Endothelial cell of umbilical vein (primary cell): ENCODE results near the gene TMEM106C. TPM values are rescaled to one million over a fixed set of nuclear protein-coding genes. Genes with fewer than 3 reads are reported as not detected.

Source experiments
- BruUV-seq: library from RNA; stranded (reverse); fragments of 400-500 nt; replicated peaks from 2 replicates; lab custom pipeline; 2021; lab: Mats Ljungman, UMichigan
- CTCF ChIA-PET: fragments of 300-600, 350-600 bp; sonication (Branson Sonifier 250); formaldehyde crosslinking; loops from one replicate; lab custom pipeline; 2021; ENCODE audit warnings: antibody characterized with exemption, inconsistent platforms; lab: Charles Lee
- POLR2A ChIA-PET: fragments of 300-600, 350-600 bp; sonication (Branson Sonifier 250); formaldehyde crosslinking; loops from one replicate; lab custom pipeline; 2021; ENCODE audit warnings: antibody characterized with exemption, inconsistent platforms; lab: Charles Lee
- DNase-seq: peaks from one replicate; pipeline ENCODE4 v3.0.0-alpha.2; 2011; ENCODE audit warnings: low read depth, low spot score
- FAIRE-seq: peaks from 2 replicates; lab custom pipeline; 2011; peaks lifted over from hg19 to GRCh38; lab: Jason Lieb, UNC
- H2AFZ ChIP-seq: 2 replicates; pipeline ENCODE4 v1.6.0; 2012; ENCODE audit warnings: low read depth, low read length, control low read depth, inconsistent platforms
- H3K27ac ChIP-seq: 2 replicates; pipeline ENCODE4 v1.5.1; 2011; ENCODE audit warnings: low read depth, mild to moderate bottlenecking, control low read depth, low read length, moderate library complexity; ENCODE audit not compliant: insufficient read depth
- H3K27me3 ChIP-seq, 2 experiments: 2 replicates each; pipeline versions ENCODE4 v1.6.0 to v1.6.1; 2011; ENCODE audit warnings: low read length in 2 of 2, mixed read lengths in 1 of 2; ENCODE audit not compliant: control insufficient read depth in 2 of 2, insufficient read depth in 2 of 2
- H3K36me3 ChIP-seq, 2 experiments: 2 replicates in 1 of 2; 3 replicates in 1 of 2; pipeline ENCODE4 v1.5.1; 2011; ENCODE audit warnings: low read length in 2 of 2, mild to moderate bottlenecking in 1 of 2, moderate library complexity in 1 of 2; ENCODE audit not compliant: control insufficient read depth in 2 of 2, insufficient read depth in 2 of 2; ENCODE audit errors: extremely low read depth in 1 of 2
- H3K4me1 ChIP-seq: 3 replicates; pipeline ENCODE4 v1.5.1; 2011; ENCODE audit warnings: mild to moderate bottlenecking, low read length; ENCODE audit not compliant: control insufficient read depth, insufficient read depth; ENCODE audit errors: extremely low read depth
- H3K4me2 ChIP-seq: 2 replicates; pipeline ENCODE4 v1.6.1; 2011; ENCODE audit warnings: low read length, control low read depth, mixed read lengths; ENCODE audit not compliant: insufficient read depth
- H3K4me3 ChIP-seq, 3 experiments: fragments of 200-600 bp in 1 of 3; sonication (generic), shearing (Covaris generic) in 1 of 3; replicated peaks in 1 of 3; 2 replicates each; pipeline ENCODE4 v1.5.1; 2011 to 2016; ENCODE audit warnings: control low read depth in 3 of 3, low read length in 3 of 3, mild to moderate bottlenecking in 2 of 3, inconsistent platforms in 1 of 3, low read depth in 1 of 3, moderate library complexity in 1 of 3; ENCODE audit not compliant: insufficient read depth in 1 of 3
- H3K79me2 ChIP-seq: 2 replicates; pipeline ENCODE4 v1.6.0; 2012; ENCODE audit warnings: low read length, inconsistent platforms; ENCODE audit not compliant: control insufficient read depth, insufficient read depth
- H3K9ac ChIP-seq: replicated peaks from 2 replicates; pipeline ENCODE3; 2011; ENCODE audit warnings: low read length, control low read depth; ENCODE audit not compliant: insufficient read depth; ENCODE audit errors: extremely low read depth
- H3K9me1 ChIP-seq: replicated peaks from 3 replicates; pipeline ENCODE4 v1.6.0; 2011; ENCODE audit warnings: mild to moderate bottlenecking, low read length; ENCODE audit not compliant: control insufficient read depth, insufficient read depth; ENCODE audit errors: extremely low read depth
- H3K9me3 ChIP-seq: replicated peaks from 2 replicates; pipeline ENCODE4 v1.5.1; 2012; ENCODE audit warnings: low read length, inconsistent platforms; ENCODE audit not compliant: control insufficient read depth, insufficient read depth
- H4K20me1 ChIP-seq: replicated peaks from 2 replicates; pipeline ENCODE3; 2011; ENCODE audit warnings: mild to moderate bottlenecking, low read length; ENCODE audit not compliant: control insufficient read depth, insufficient read depth; ENCODE audit errors: extremely low read depth
- CTCF ChIP-seq, 2 donors: IDR thresholded peaks; 1 replicate in 1 of 2; 2 replicates in 1 of 2; pipeline ENCODE4 v1.5.1; 2011; ENCODE audit warnings: low read length in 2 of 2, mild to moderate bottlenecking in 2 of 2, moderate library complexity in 2 of 2, control low read depth in 1 of 2, inconsistent platforms in 1 of 2, low read depth in 1 of 2; ENCODE audit not compliant: insufficient read depth in 1 of 2; ENCODE audit errors: extremely low read depth in 1 of 2
- EZH2 ChIP-seq: IDR thresholded peaks from 2 replicates; pipeline ENCODE4 v1.6.1; 2012; ENCODE audit warnings: borderline replicate concordance, low read depth, mild to moderate bottlenecking, moderate library complexity, low read length, inconsistent platforms; ENCODE audit not compliant: severe bottlenecking
- FOS ChIP-seq: IDR thresholded peaks from 2 replicates; pipeline ENCODE4 v1.6.1; 2011; ENCODE audit warnings: mild to moderate bottlenecking, low read length, moderate library complexity, borderline replicate concordance; ENCODE audit not compliant: insufficient read depth
- GATA2 ChIP-seq: IDR thresholded peaks from 2 replicates; pipeline ENCODE4 v1.7.0; 2011; ENCODE audit warnings: low read depth, mild to moderate bottlenecking, moderate library complexity, mixed read lengths, low read length; ENCODE audit not compliant: insufficient read length, insufficient read depth
- JUN ChIP-seq: IDR thresholded peaks from 2 replicates; pipeline ENCODE4 v1.6.1; 2011; ENCODE audit warnings: borderline replicate concordance, low read depth; ENCODE audit not compliant: insufficient read length, insufficient read depth
- MAX ChIP-seq: IDR thresholded peaks from 2 replicates; pipeline ENCODE4 v1.6.1; 2011; ENCODE audit not compliant: insufficient read depth, insufficient read length
- MYC ChIP-seq: IDR thresholded peaks from one replicate; pipeline ENCODE4 v1.6.1; 2011; ENCODE audit warnings: mild to moderate bottlenecking, low read depth, low read length
- POLR2A ChIP-seq: IDR thresholded peaks from 2 replicates; pipeline ENCODE4 v1.6.1; 2012; ENCODE audit warnings: low read depth, mild to moderate bottlenecking, control low read depth, low read length
- POLR2AphosphoS5 ChIP-seq: IDR thresholded peaks from 2 replicates; pipeline ENCODE4 v1.6.1; 2012; ENCODE audit warnings: low read depth, mild to moderate bottlenecking, control low read depth, low read length, moderate library complexity; ENCODE audit not compliant: insufficient read depth
- dilution Hi-C: fragments of 300-500 bp; cut with MboI; formaldehyde crosslinking; loops from one replicate; pipeline ENCODE4 v1.15.0; 2019; ENCODE audit warnings: low sequenced_read_pairs; ENCODE audit not compliant: extremely low pct_ligation_motif_present
- intact Hi-C: fragments of 100-400 bp; cut with micrococcal nuclease; formaldehyde crosslinking; loops from one replicate; pipeline ENCODE4 v1.10.0; 2022
- polyA plus RNA-seq, 4 experiments: library from polyadenylated mRNA; depleted of rRNA in 3 of 4; stranded (reverse) in 3 of 4; unstranded in 1 of 4; fragments of >200 nt; gene quantifications; 2 replicates each; pipeline versions ENCODE4 v1.2.1 to v1.2.3, GENCODE V29; 2011 to 2012; ENCODE audit warnings: missing spikeins in 1 of 4
- total RNA-seq: library from RNA; stranded (reverse); gene quantifications from 2 replicates; pipeline ENCODE4 v1.2.3, GENCODE V29; 2021

The TMEM106C gene
- total and polyA plus RNA-seq, 2 donors (not counting 3 experiments of a cell fraction or from before 2014, with no cell fraction given), result 84.4 to 148 TPM

- DNase-seq, result no peak
- POLR2A ChIA-PET, result no interaction called here
- no peak overlapping the region for H3K9ac ChIP-seq
- no peaks in the 10 kb centered on the region for H3K4me1 ChIP-seq
- H3K9me1 ChIP-seq, result no peaks in the 10 kb centered on the region
- H3K36me3 ChIP-seq, result no peaks in the 10 kb centered on the region
- BruUV-seq, result no TSS peak
- intact Hi-C loops (no loop called here), dilution Hi-C loops (no loop called here)
- no peaks in the 10 kb centered on the region for H3K9me3 ChIP-seq
- no peaks in the 10 kb centered on the region for H3K79me2 ChIP-seq
- FAIRE-seq, result no peak
- no peak for TF ChIP-seq POLR2AphosphoS5
- TF ChIP-seq JUN, result no peak
- no peak for TF ChIP-seq EZH2
- no peak for TF ChIP-seq MAX
- peaks cover 0 to 2% of the 10 kb centered on the region in 2 experiments for H3K27me3 ChIP-seq
- CTCF ChIA-PET, result interaction anchor here (1.3 kb wide), 1 partner anchor 20 kb away, joined by 5 read pairs; the partner anchor contains the start of gene TMEM106C
- no peaks in the 10 kb centered on the region for H4K20me1 ChIP-seq
- H2AFZ ChIP-seq, result no peak overlapping the region
- no peak overlapping the region for H3K4me3 ChIP-seq
- H3K27ac ChIP-seq, result no peak overlapping the region
- H3K4me2 ChIP-seq, result no peak overlapping the region
These were observed 20.2 kb downstream of the TMEM106C start for GRCh38 chr12:47983541-47984115.

GRCh38 chr12:47984331-47984801, 21.0 kb downstream of the TMEM106C start:
- no peaks in the 10 kb centered on the region for H3K79me2 ChIP-seq
- TF ChIP-seq MAX (no peak), GATA2 (no peak), JUN (no peak), MYC (no peak), FOS (no peak), CTCF (IDR thresholded peaks at IDR 0.05; ENCODE audit: extremely low read depth in 1 of 2, insufficient read depth in 1 of 2, low read depth in 1 of 2, low read length in 2 of 2) (no peak), EZH2 (no peak), POLR2A (no peak), POLR2AphosphoS5 (no peak)

More at GRCh38 chr12:47984331-47984801, 21.0 kb downstream of the TMEM106C start:
- no peak overlapping the region for H3K9ac ChIP-seq
- POLR2A ChIA-PET, result no interaction called here
- FAIRE-seq (no peak), DNase-seq (no peak)
- no peaks in the 10 kb centered on the region for H3K27me3 ChIP-seq
- H4K20me1 ChIP-seq, result no peaks in the 10 kb centered on the region
- H3K9me1 ChIP-seq, result no peaks in the 10 kb centered on the region
- no peak overlapping the region for H2AFZ ChIP-seq
- no peaks in the 10 kb centered on the region for H3K4me1 ChIP-seq
- no peak overlapping the region for H3K4me2 ChIP-seq
- dilution Hi-C loops (no loop called here), intact Hi-C loops (no loop called here)
- H3K36me3 ChIP-seq, result no peaks in the 10 kb centered on the region
- CTCF ChIA-PET, result interaction anchor here (1.3 kb wide), 1 partner anchor 21 kb away, joined by 5 read pairs; the partner anchor contains the start of gene TMEM106C
- no peak overlapping the region for H3K27ac ChIP-seq
- no peak overlapping the region for H3K4me3 ChIP-seq
- H3K9me3 ChIP-seq, result no peaks in the 10 kb centered on the region
- no TSS peak for BruUV-seq
